HEK293 (cell line): ENCODE data around the gene DMPK.
"Not testable (repeated sequence)": the region's sequence is repeated elsewhere in the genome, so short reads cannot be mapped to it uniquely, and the experiment has no call there.

Experiments
- CTCF ChIA-PET: fragments of 350-600 bp; formaldehyde crosslinking; extraction: SDS; loops from one replicate; lab custom pipeline; 2021; ENCODE audit warnings: antibody characterized with exemption; lab: Yijun Ruan, JAX
- POLR2A ChIA-PET: fragments of 300-600 bp; formaldehyde crosslinking; extraction: SDS; loops from one replicate; lab custom pipeline; 2020; ENCODE audit warnings: antibody characterized with exemption, inconsistent platforms; lab: Yijun Ruan, JAX
- H3K27ac ChIP-seq: fragments of 200-500 bp; sonication (Bioruptor generic); 2 replicates; pipeline ENCODE4 v1.5.1; 2014; ENCODE audit warnings: low read depth, low read length, control low read depth, inconsistent platforms; ENCODE audit errors: extremely low read depth
- H3K36me3 ChIP-seq, 2 experiments: fragments of 200-500 bp in 1 of 2; sonication (Bioruptor generic) in 1 of 2; 1 replicate in 1 of 2; 2 replicates in 1 of 2; pipeline ENCODE4 v1.5.1; 2014 to 2017; ENCODE audit warnings: inconsistent platforms in 2 of 2, low read length in 2 of 2; ENCODE audit not compliant: control insufficient read depth in 2 of 2, insufficient read depth in 1 of 2
- H3K4me1 ChIP-seq: fragments of 200-500 bp; sonication (Bioruptor generic); 2 replicates; pipeline ENCODE4 v1.5.1; 2014; ENCODE audit warnings: mild to moderate bottlenecking, low read length, inconsistent platforms; ENCODE audit not compliant: control insufficient read depth, insufficient read depth
- H3K4me3 ChIP-seq: 2 replicates; pipeline ENCODE4 v1.5.1; 2011; ENCODE audit warnings: low read depth, mild to moderate bottlenecking, control low read depth, low read length, moderate library complexity
- H3K9me3 ChIP-seq: fragments of 200-500 bp; sonication (Bioruptor generic); 2 replicates; pipeline ENCODE4 v1.5.1; 2014; ENCODE audit warnings: low read depth, low read length, inconsistent platforms; ENCODE audit not compliant: control insufficient read depth, insufficient read depth
- GFI1B ChIP-seq: fragments of 450-650 bp; formaldehyde crosslinking; IDR thresholded peaks from 2 replicates; pipeline ENCODE4 v1.5.1; 2016; ENCODE audit warnings: missing biosample characterization, missing genetic modification characterization
- SALL2 ChIP-seq: fragments of 450-650 bp; formaldehyde crosslinking; IDR thresholded peaks from 2 replicates; pipeline ENCODE4 v1.5.0; 2017; ENCODE audit warnings: missing biosample characterization, mild to moderate bottlenecking, missing genetic modification characterization, borderline replicate concordance
- SCRT1 ChIP-seq: fragments of 450-650 bp; formaldehyde crosslinking; IDR thresholded peaks from 2 replicates; pipeline ENCODE4 v1.5.1; 2016; ENCODE audit warnings: missing biosample characterization, missing genetic modification characterization, borderline replicate concordance
- ZNF2 ChIP-seq: fragments of 450-650 bp; formaldehyde crosslinking; IDR thresholded peaks from 2 replicates; pipeline ENCODE4 v1.5.1; 2016; ENCODE audit warnings: missing biosample characterization, missing genetic modification characterization
- ZNF239 ChIP-seq: fragments of 450-650 bp; formaldehyde crosslinking; IDR thresholded peaks from 2 replicates; pipeline ENCODE4 v1.5.1; 2016; ENCODE audit warnings: missing biosample characterization, missing genetic modification characterization
- ZNF366 ChIP-seq: fragments of 450-650 bp; formaldehyde crosslinking; conservative IDR thresholded peaks from 2 replicates; pipeline ENCODE4 v1.5.1; 2016; ENCODE audit warnings: missing biosample characterization, missing genetic modification characterization
- ZNF394 ChIP-seq: fragments of 450-650 bp; formaldehyde crosslinking; IDR thresholded peaks from 2 replicates; pipeline ENCODE4 v1.5.1; 2016; ENCODE audit warnings: missing biosample characterization, missing genetic modification characterization, mild to moderate bottlenecking, moderate library complexity, borderline replicate concordance
- ZNF600 ChIP-seq: fragments of 450-650 bp; formaldehyde crosslinking; IDR thresholded peaks from 2 replicates; pipeline ENCODE4 v1.5.1; 2016; ENCODE audit warnings: missing biosample characterization, missing genetic modification characterization
- ZNF629 ChIP-seq: fragments of 450-650 bp; formaldehyde crosslinking; IDR thresholded peaks from 2 replicates; pipeline ENCODE4 v1.5.1; 2017; ENCODE audit warnings: missing biosample characterization, missing genetic modification characterization
- ZNF677 ChIP-seq: fragments of 450-650 bp; IDR thresholded peaks from 2 replicates; pipeline ENCODE4 v1.5.0; 2018; ENCODE audit warnings: missing biosample characterization, mild to moderate bottlenecking, missing genetic modification characterization, moderate library complexity
- ZNF701 ChIP-seq: fragments of 450-650 bp; formaldehyde crosslinking; IDR thresholded peaks from 2 replicates; pipeline ENCODE4 v1.5.1; 2016; ENCODE audit warnings: missing biosample characterization, missing genetic modification characterization
- TF ChIP-seq, protein P1 (sequence below): fragments of 450-650 bp; formaldehyde crosslinking; IDR thresholded peaks from 2 replicates; pipeline ENCODE4 v1.5.1; 2017; ENCODE audit warnings: missing biosample characterization, missing genetic modification characterization
- TF ChIP-seq, protein P2 (sequence below): fragments of 450-650 bp; formaldehyde crosslinking; IDR thresholded peaks from 2 replicates; pipeline ENCODE4 v1.5.1; 2016; ENCODE audit warnings: missing biosample characterization, missing genetic modification characterization, borderline replicate concordance

The DMPK gene

DNA sequence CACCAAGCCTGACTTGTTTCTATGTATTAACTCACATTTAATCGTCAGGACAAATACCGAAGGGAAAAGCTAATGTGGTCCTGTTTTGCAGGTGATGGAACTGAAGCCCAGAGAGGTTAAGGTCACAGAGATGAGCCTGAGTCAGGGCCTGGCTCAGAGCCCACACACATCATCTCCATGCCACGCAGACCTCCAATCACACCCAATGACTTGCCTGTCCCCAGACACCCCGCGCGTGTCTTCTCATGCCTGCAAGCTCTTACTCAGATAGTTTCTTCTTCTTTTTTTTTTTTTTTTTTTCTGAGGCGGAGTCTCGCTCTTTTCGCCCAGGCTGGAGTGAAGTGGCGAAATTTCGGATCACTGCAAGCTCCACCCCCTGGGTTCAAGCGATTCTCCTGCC lies 29.7 kb downstream of the DMPK start:
- ChIA-PET POLR2A (interaction anchor here (0.7 to 1.7 kb wide), 4 partner anchors 15 to 129 kb away, joined by 5 to 10 read pairs (median 6); no protein-coding TSS in a partner anchor), CTCF (interaction anchor here (0.6 to 2.9 kb wide), 4 partner anchors 18 to 1803 kb away, joined by 3 to 14 read pairs (median 6); no protein-coding TSS in a partner anchor)
- Histone ChIP-seq H3K36me3 (no peaks in the 10 kb centered on the region), H3K4me1 (0 out of 2 replicates have a peak, but pooled peaks cover 2% of the 10 kb centered on the region), H3K4me3 (no peak overlapping the region), H3K9me3 (no peaks in the 10 kb centered on the region), H3K27ac (no peak overlapping the region)
- TF ChIP-seq ZNF600 (tag by site-specific recombination) (0 out of 2 replicates have a peak, but pooled peaks have one; percentile 20), ZNF2 (no peak)

DNA sequence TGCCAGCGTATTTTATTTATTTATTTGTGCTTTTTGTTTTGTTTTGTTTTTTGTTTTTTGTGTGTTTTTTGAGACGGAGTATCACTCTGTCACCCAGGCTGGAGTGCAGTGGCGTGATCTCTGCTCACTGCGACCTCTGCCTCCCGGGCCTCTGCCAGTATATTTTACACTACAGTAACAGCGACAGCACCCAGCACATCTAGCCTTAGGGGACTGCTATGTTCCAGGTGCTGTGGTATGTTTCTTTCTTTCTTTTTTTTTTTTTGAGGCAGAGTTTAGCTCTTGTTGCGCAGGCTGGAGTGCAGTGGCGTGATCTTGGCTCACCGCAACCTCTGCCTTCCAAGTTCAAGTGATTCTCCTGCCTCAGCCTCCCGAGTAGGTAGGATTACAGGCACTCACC lies 30.8 kb downstream of the DMPK start:
- CTCF ChIA-PET, H3K9me3 ChIP-seq: not testable (repeated sequence)
- POLR2A ChIA-PET: interaction anchor here (1.7 kb wide), 1 partner anchor 16 kb away, joined by 10 read pairs; no protein-coding TSS in a partner anchor

DNA sequence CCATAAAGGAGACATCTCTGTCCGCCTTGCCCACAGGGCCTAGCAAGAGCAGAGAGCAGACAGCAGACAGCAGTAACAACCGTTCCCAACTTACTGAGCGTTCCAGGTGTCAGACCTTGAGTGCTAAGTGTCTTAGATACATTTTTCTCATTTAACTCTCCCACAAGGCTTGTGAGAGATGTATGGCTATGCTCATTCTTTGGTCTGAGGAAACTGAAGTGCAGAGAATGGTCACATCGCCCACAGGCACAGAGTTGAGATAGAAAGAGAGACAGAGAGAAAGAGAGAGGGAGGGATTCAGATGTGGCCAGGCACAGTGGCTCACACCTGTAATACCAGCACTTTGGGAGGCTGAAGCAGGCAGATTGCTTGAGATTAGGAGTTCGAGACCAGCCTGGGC lies 34.8 kb downstream of the DMPK start:
- H3K4me3 ChIP-seq: no peak overlapping the region
- CTCF ChIA-PET: no interaction called here
- H3K9me3 ChIP-seq: no peaks in the 10 kb centered on the region
- TF ChIP-seq ZNF394 (tag by site-specific recombination): no peak
- no peak for TF ChIP-seq ZNF701 (tag by site-specific recombination)
- no peak for TF ChIP-seq GFI1B (tag by site-specific recombination)
- TF ChIP-seq ZNF629 (tag by site-specific recombination): no peak
- TF ChIP-seq SALL2: no peak
- TF ChIP-seq, protein P1, sequence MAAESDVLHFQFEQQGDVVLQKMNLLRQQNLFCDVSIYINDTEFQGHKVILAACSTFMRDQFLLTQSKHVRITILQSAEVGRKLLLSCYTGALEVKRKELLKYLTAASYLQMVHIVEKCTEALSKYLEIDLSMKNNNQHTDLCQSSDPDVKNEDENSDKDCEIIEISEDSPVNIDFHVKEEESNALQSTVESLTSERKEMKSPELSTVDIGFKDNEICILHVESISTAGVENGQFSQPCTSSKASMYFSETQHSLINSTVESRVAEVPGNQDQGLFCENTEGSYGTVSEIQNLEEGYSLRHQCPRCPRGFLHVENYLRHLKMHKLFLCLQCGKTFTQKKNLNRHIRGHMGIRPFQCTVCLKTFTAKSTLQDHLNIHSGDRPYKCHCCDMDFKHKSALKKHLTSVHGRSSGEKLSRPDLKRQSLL (tag by site-specific recombination): no peak
- TF ChIP-seq SCRT1 (tag by site-specific recombination): no peak
- no peak for TF ChIP-seq ZNF677 (tag by site-specific recombination)
- no peak for TF ChIP-seq ZNF239
- no peak for TF ChIP-seq ZNF366 (tag by site-specific recombination)
- TF ChIP-seq, protein P2, sequence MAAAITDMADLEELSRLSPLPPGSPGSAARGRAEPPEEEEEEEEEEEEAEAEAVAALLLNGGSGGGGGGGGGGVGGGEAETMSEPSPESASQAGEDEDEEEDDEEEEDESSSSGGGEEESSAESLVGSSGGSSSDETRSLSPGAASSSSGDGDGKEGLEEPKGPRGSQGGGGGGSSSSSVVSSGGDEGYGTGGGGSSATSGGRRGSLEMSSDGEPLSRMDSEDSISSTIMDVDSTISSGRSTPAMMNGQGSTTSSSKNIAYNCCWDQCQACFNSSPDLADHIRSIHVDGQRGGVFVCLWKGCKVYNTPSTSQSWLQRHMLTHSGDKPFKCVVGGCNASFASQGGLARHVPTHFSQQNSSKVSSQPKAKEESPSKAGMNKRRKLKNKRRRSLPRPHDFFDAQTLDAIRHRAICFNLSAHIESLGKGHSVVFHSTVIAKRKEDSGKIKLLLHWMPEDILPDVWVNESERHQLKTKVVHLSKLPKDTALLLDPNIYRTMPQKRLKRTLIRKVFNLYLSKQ (tag by site-specific recombination): no peak
- TF ChIP-seq, all 188 proteins: peak for 0
- Histone ChIP-seq H3K36me3 (no peaks in the 10 kb centered on the region), H3K4me1 (no peaks in the 10 kb centered on the region), H3K27ac (no peak overlapping the region)
- POLR2A ChIA-PET: no interaction called here

More for the DNA sequence above, 30.8 kb downstream of the DMPK start:
- not testable (repeated sequence) for H3K36me3 ChIP-seq, H3K4me3 ChIP-seq, H3K4me1 ChIP-seq, H3K27ac ChIP-seq

DNA sequence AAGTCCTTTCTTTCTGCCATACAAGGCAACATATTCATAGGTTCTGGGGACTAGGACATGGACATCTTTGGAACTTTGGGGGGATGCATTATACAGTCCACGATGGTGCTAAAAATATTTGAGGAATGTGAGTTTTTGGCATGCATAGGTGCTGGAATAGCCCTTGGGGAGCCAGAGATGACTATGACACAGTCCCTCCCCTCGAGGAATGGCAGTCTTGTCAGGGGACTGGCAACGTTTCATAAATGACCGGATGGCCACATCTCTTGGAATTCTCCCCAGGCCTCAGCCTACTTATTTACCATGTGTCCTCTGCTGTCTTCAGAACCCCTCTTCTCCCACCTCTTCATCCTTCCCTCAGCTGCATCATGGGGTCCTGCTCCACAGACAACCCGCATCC lies 35.4 kb downstream of the DMPK start:
- TF ChIP-seq GFI1B (tag by site-specific recombination): no peak
- Histone ChIP-seq H3K4me3 (no peak overlapping the region), H3K9me3 (no peaks in the 10 kb centered on the region), H3K27ac (no peak overlapping the region), H3K4me1 (no peaks in the 10 kb centered on the region), H3K36me3 (no peaks in the 10 kb centered on the region)
- ChIA-PET POLR2A (no interaction called here), CTCF (no interaction called here)
